IMR-90 (cell line): Measurements from ENCODE around the gene ZFHX3.

ENCODE experiments used
- CEBPB ChIP-seq: IDR thresholded peaks from 2 replicates; pipeline ENCODE4 v1.6.1; 2012; ENCODE audit warnings: low read depth, low read length, improper control_type of control experiment
- MAFK ChIP-seq: IDR thresholded peaks from 2 replicates; pipeline ENCODE4 v1.6.1; 2012; ENCODE audit warnings: low read depth, low read length, improper control_type of control experiment
- MXI1 ChIP-seq: IDR thresholded peaks from 2 replicates; pipeline ENCODE4 v1.6.1; 2012; ENCODE audit warnings: low read depth, mild to moderate bottlenecking, low read length, moderate library complexity, borderline replicate concordance
- POLR2A ChIP-seq: IDR thresholded peaks from 2 replicates; pipeline ENCODE4 v1.6.1; 2012; ENCODE audit warnings: mild to moderate bottlenecking, low read depth, low read length
- RAD21 ChIP-seq: IDR thresholded peaks from 2 replicates; pipeline ENCODE4 v1.6.1; 2012; ENCODE audit warnings: low read length, improper control_type of control experiment
- RFX5 ChIP-seq: IDR thresholded peaks from 2 replicates; pipeline ENCODE4 v1.8.0; 2012; ENCODE audit warnings: low read depth, mild to moderate bottlenecking, low read length, moderate library complexity
- SMC3 ChIP-seq: fragments of 150-350 bp; IDR thresholded peaks from 2 replicates; pipeline ENCODE4 v1.6.1; 2016; ENCODE audit warnings: low read depth, mild to moderate bottlenecking, antibody characterized with exemption, low read length, moderate library complexity
- USF2 ChIP-seq: fragments of 150-350 bp; IDR thresholded peaks from 2 replicates; pipeline ENCODE4 v1.6.1; 2017; ENCODE audit warnings: mild to moderate bottlenecking, antibody characterized with exemption, low read length, low read depth
- TF ChIP-seq, protein P1 (sequence below): conservative IDR thresholded peaks from 2 replicates; pipeline ENCODE4 v1.5.1; 2012; ENCODE audit warnings: mild to moderate bottlenecking, low read depth, low read length, improper control_type of control experiment
- TF ChIP-seq, protein P2 (sequence below): fragments of 150-350 bp; IDR thresholded peaks from 2 replicates; pipeline ENCODE4 v1.6.1; 2016; ENCODE audit warnings: low read depth, mild to moderate bottlenecking, low read length, moderate library complexity, borderline replicate concordance

DNA sequence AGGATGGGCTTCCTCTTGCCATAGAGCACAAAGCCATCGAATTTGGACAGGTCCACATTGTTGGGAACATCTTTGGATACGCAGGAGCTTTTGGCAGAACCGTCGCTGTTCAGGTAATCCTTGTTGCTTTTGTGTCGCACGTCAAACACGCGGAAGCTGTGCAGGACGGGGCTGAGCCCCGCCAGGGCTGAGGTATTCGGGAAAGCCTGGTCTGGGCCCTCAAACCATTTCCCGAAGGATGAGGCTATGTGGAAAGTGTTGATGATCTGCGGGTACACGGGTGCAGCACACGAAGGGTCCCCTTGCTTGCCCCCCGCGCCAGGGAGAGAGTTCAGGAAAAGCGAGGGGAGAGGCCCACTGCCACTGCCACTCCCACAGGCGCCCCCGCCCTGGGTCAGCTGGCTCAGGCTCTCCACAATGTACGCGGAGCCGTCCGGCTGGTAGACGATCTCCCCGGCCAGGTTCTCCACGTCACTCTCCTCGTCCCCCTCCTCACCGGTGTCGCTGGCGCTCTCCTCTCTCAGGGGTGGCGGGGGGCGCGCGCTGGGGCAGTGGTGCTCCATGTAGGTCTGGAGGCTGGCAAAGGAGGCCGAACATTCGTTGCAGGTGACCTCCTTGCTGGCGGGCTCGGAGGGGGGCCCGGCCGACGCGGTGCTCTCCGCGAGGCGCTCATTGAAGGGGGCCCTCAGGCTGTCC lies 88.5 kb downstream of the ZFHX3 start:
- TF ChIP-seq POLR2A (no peak), RFX5 (no peak), MXI1 (no peak), USF2 (no peak), SMC3 (no peak), RAD21 (no peak), CEBPB (no peak), MAFK (no peak)
- TF ChIP-seq, protein P1, sequence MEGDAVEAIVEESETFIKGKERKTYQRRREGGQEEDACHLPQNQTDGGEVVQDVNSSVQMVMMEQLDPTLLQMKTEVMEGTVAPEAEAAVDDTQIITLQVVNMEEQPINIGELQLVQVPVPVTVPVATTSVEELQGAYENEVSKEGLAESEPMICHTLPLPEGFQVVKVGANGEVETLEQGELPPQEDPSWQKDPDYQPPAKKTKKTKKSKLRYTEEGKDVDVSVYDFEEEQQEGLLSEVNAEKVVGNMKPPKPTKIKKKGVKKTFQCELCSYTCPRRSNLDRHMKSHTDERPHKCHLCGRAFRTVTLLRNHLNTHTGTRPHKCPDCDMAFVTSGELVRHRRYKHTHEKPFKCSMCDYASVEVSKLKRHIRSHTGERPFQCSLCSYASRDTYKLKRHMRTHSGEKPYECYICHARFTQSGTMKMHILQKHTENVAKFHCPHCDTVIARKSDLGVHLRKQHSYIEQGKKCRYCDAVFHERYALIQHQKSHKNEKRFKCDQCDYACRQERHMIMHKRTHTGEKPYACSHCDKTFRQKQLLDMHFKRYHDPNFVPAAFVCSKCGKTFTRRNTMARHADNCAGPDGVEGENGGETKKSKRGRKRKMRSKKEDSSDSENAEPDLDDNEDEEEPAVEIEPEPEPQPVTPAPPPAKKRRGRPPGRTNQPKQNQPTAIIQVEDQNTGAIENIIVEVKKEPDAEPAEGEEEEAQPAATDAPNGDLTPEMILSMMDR: no peak
- TF ChIP-seq, protein P2, sequence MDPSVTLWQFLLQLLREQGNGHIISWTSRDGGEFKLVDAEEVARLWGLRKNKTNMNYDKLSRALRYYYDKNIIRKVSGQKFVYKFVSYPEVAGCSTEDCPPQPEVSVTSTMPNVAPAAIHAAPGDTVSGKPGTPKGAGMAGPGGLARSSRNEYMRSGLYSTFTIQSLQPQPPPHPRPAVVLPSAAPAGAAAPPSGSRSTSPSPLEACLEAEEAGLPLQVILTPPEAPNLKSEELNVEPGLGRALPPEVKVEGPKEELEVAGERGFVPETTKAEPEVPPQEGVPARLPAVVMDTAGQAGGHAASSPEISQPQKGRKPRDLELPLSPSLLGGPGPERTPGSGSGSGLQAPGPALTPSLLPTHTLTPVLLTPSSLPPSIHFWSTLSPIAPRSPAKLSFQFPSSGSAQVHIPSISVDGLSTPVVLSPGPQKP: no peak
